HG03064 (cell line): ENCODE data around the gene KIRREL3.
"Not testable (repeated sequence)": the region's sequence is repeated elsewhere in the genome, so short reads cannot be mapped to it uniquely, and the experiment has no call there.

Experiments
- ATAC-seq: cut with Tn5 transposase; IDR thresholded peaks from one replicate; pipeline ENCODE4 v1.9.1; 2021; ENCODE audit warnings: low read depth; ENCODE audit not compliant: unreplicated experiment

The KIRREL3 gene

GRCh38 chr11:126403022-126403581 lies 597.5 kb downstream of the KIRREL3 start:
- ATAC-seq, result no peak

- no peak for ATAC-seq
Measured at GRCh38 chr11:126400479-126400878, 600.1 kb downstream of the KIRREL3 start.

- no peak for ATAC-seq
Measured at GRCh38 chr11:126400019-126400418, 600.6 kb downstream of the KIRREL3 start.

- no peak for ATAC-seq
Measured at GRCh38 chr11:126398721-126399120, 601.8 kb downstream of the KIRREL3 start.

GRCh38 chr11:126398296-126398695 lies 602.3 kb downstream of the KIRREL3 start:
- ATAC-seq, result no peak

- ATAC-seq, result no peak
Measured at GRCh38 chr11:126396965-126397364, 603.6 kb downstream of the KIRREL3 start.

GRCh38 chr11:126396266-126396665 lies 604.3 kb downstream of the KIRREL3 start:
- ATAC-seq, result not testable (repeated sequence)

GRCh38 chr11:126395784-126396183 lies 604.8 kb downstream of the KIRREL3 start:
- ATAC-seq, result not testable (repeated sequence)

- ATAC-seq, result not testable (repeated sequence)
Measured at GRCh38 chr11:126394634-126395072, 605.9 kb downstream of the KIRREL3 start.

- no peak for ATAC-seq
Measured at GRCh38 chr11:126394036-126394435, 606.5 kb downstream of the KIRREL3 start.

- no peak for ATAC-seq
Measured at GRCh38 chr11:126393143-126393542, 607.4 kb downstream of the KIRREL3 start.

- ATAC-seq, result no peak
Measured at GRCh38 chr11:126392633-126393013, 607.9 kb downstream of the KIRREL3 start.

GRCh38 chr11:126391970-126392632 lies 608.5 kb downstream of the KIRREL3 start:
- ATAC-seq, result no peak

- ATAC-seq, result no peak
Measured at GRCh38 chr11:126391286-126391954, 609.1 kb downstream of the KIRREL3 start.

GRCh38 chr11:126390272-126390867 lies 610.2 kb downstream of the KIRREL3 start:
- no peak for ATAC-seq

- no peak for ATAC-seq
Measured at GRCh38 chr11:126387857-126388256, 612.7 kb downstream of the KIRREL3 start.

- ATAC-seq, result not testable (repeated sequence)
Measured at GRCh38 chr11:126386729-126387071, 613.9 kb downstream of the KIRREL3 start.

GRCh38 chr11:126385991-126386728 lies 614.4 kb downstream of the KIRREL3 start:
- no peak for ATAC-seq

- no peak for ATAC-seq
Measured at GRCh38 chr11:126384449-126385070, 616.0 kb downstream of the KIRREL3 start.
